ENCODE measurements around the gene CADM1. TPM values are rescaled to one million over a fixed set of nuclear protein-coding genes. Genes with fewer than 3 reads are reported as not detected.

The CADM1 gene
- total RNA-seq, 2 donors from 2014 or later = 1.4 to 6.1 TPM

- TF ChIP-seq, protein P1, sequence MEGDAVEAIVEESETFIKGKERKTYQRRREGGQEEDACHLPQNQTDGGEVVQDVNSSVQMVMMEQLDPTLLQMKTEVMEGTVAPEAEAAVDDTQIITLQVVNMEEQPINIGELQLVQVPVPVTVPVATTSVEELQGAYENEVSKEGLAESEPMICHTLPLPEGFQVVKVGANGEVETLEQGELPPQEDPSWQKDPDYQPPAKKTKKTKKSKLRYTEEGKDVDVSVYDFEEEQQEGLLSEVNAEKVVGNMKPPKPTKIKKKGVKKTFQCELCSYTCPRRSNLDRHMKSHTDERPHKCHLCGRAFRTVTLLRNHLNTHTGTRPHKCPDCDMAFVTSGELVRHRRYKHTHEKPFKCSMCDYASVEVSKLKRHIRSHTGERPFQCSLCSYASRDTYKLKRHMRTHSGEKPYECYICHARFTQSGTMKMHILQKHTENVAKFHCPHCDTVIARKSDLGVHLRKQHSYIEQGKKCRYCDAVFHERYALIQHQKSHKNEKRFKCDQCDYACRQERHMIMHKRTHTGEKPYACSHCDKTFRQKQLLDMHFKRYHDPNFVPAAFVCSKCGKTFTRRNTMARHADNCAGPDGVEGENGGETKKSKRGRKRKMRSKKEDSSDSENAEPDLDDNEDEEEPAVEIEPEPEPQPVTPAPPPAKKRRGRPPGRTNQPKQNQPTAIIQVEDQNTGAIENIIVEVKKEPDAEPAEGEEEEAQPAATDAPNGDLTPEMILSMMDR (IDR thresholded peaks at IDR 0.05) = no peak
- Histone ChIP-seq H3K27me3 (replicated peaks; ENCODE audit: insufficient read depth) (no peaks in the 10 kb centered on the region), H3K4me1 (ENCODE audit: control insufficient read depth in 1 of 2, low read depth in 2 of 2) (no peaks in the 10 kb centered on the region), H3K27ac (no peak overlapping the region), H3K4me3 (no peak overlapping the region), H3K9me3 (no peaks in the 10 kb centered on the region), H3K36me3 (no peaks in the 10 kb centered on the region)
- DNase-seq (ENCODE audit: low spot score) (no peak), ATAC-seq (ENCODE audit: insufficient number of reproducible peaks, low FRiP score, low read depth) (no peak)
Observed at GRCh38 chr11:115396533-115396932, 107.7 kb downstream of the CADM1 start.

DNA sequence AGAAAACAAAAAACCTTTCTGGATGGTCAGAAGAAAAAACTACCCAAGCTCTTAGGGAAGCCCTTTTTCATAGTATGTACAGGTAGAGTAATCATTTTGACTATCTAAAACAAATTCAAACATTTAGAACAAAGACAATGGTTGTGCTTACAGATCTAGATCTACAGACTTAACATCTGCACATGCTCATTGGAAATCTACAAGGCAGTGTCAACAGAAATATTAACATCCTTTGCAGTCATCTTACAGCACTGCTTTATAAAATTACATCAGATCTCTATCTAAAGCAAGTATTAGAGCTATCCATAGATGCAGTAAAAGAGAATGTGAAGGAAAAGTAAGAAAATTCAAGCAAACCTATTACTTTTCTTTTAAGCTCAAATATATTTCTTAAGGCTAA lies 110.3 kb downstream of the CADM1 start:
- Histone ChIP-seq H3K27ac (no peak overlapping the region), H3K4me3 (no peak overlapping the region), H3K4me1 (ENCODE audit: control insufficient read depth in 1 of 2, low read depth in 2 of 2) (no peaks in the 10 kb centered on the region), H3K27me3 (replicated peaks; ENCODE audit: insufficient read depth) (no peaks in the 10 kb centered on the region), H3K9me3 (no peaks in the 10 kb centered on the region), H3K36me3 (no peaks in the 10 kb centered on the region)
- TF ChIP-seq, protein P1 (IDR thresholded peaks at IDR 0.05) = no peak
- DNase-seq (ENCODE audit: low spot score) (no peak), ATAC-seq (ENCODE audit: insufficient number of reproducible peaks, low FRiP score, low read depth) (no peak)

GRCh38 chr11:115391598-115391997 lies 112.6 kb downstream of the CADM1 start:
- H3K9me3 ChIP-seq = no peaks in the 10 kb centered on the region
- ATAC-seq (ENCODE audit: insufficient number of reproducible peaks, low FRiP score, low read depth) = no peak
- H3K27me3 ChIP-seq (replicated peaks; ENCODE audit: insufficient read depth) = no peaks in the 10 kb centered on the region
- TF ChIP-seq, protein P1 (IDR thresholded peaks at IDR 0.05) = no peak
- H3K27ac ChIP-seq = no peak overlapping the region
- no peaks in the 10 kb centered on the region for H3K36me3 ChIP-seq
- no peak overlapping the region for H3K4me3 ChIP-seq
- DNase-seq (ENCODE audit: low spot score) = no peak
- H3K4me1 ChIP-seq (ENCODE audit: control insufficient read depth in 1 of 2, low read depth in 2 of 2) = no peaks in the 10 kb centered on the region

- no peak overlapping the region for H3K27ac ChIP-seq
- H3K4me3 ChIP-seq = no peak overlapping the region
- H3K4me1 ChIP-seq (ENCODE audit: control insufficient read depth in 1 of 2, low read depth in 2 of 2) = no peaks in the 10 kb centered on the region
- no peaks in the 10 kb centered on the region for H3K36me3 ChIP-seq
- DNase-seq (ENCODE audit: low spot score) = no peak
- no peaks in the 10 kb centered on the region for H3K27me3 ChIP-seq (replicated peaks; ENCODE audit: insufficient read depth)
- TF ChIP-seq, protein P1 (IDR thresholded peaks at IDR 0.05) = no peak
- no peak for ATAC-seq (ENCODE audit: insufficient number of reproducible peaks, low FRiP score, low read depth)
- H3K9me3 ChIP-seq = no peaks in the 10 kb centered on the region
Observed at GRCh38 chr11:115391160-115391559, 113.1 kb downstream of the CADM1 start.

GRCh38 chr11:115390441-115390840 lies 113.8 kb downstream of the CADM1 start:
- Histone ChIP-seq H3K4me3 (no peak overlapping the region), H3K27me3 (replicated peaks; ENCODE audit: insufficient read depth) (no peaks in the 10 kb centered on the region), H3K36me3 (no peaks in the 10 kb centered on the region), H3K9me3 (no peaks in the 10 kb centered on the region), H3K27ac (no peak overlapping the region), H3K4me1 (ENCODE audit: control insufficient read depth in 1 of 2, low read depth in 2 of 2) (no peaks in the 10 kb centered on the region)
- ATAC-seq (ENCODE audit: insufficient number of reproducible peaks, low FRiP score, low read depth) (no peak), DNase-seq (ENCODE audit: low spot score) (no peak)
- TF ChIP-seq, protein P1 (IDR thresholded peaks at IDR 0.05) = no peak
